IMR-90 (cell line): ENCODE results near the gene RFX2.

Source experiments
- BHLHE40 ChIP-seq: fragments of 150-350 bp; IDR thresholded peaks from 2 replicates; pipeline ENCODE4 v1.6.1; 2016; ENCODE audit warnings: mild to moderate bottlenecking, low read depth, low read length
- CEBPB ChIP-seq: IDR thresholded peaks from 2 replicates; pipeline ENCODE4 v1.6.1; 2012; ENCODE audit warnings: low read depth, low read length, improper control_type of control experiment
- FOS ChIP-seq: fragments of 150-350 bp; IDR thresholded peaks from 2 replicates; pipeline ENCODE4 v1.6.1; 2016; ENCODE audit warnings: low read depth, low read length
- MAZ ChIP-seq: IDR thresholded peaks from 2 replicates; pipeline ENCODE4 v1.6.1; 2012; ENCODE audit warnings: low read depth, mild to moderate bottlenecking, low read length, improper control_type of control experiment, moderate library complexity, borderline replicate concordance
- MXI1 ChIP-seq: IDR thresholded peaks from 2 replicates; pipeline ENCODE4 v1.6.1; 2012; ENCODE audit warnings: low read depth, mild to moderate bottlenecking, low read length, moderate library complexity, borderline replicate concordance
- POLR2A ChIP-seq: IDR thresholded peaks from 2 replicates; pipeline ENCODE4 v1.6.1; 2012; ENCODE audit warnings: mild to moderate bottlenecking, low read depth, low read length
- RAD21 ChIP-seq: IDR thresholded peaks from 2 replicates; pipeline ENCODE4 v1.6.1; 2012; ENCODE audit warnings: low read length, improper control_type of control experiment
- RFX5 ChIP-seq: IDR thresholded peaks from 2 replicates; pipeline ENCODE4 v1.8.0; 2012; ENCODE audit warnings: low read depth, mild to moderate bottlenecking, low read length, moderate library complexity
- SMC3 ChIP-seq: fragments of 150-350 bp; IDR thresholded peaks from 2 replicates; pipeline ENCODE4 v1.6.1; 2016; ENCODE audit warnings: low read depth, mild to moderate bottlenecking, antibody characterized with exemption, low read length, moderate library complexity
- TF ChIP-seq, protein P1 (sequence below): conservative IDR thresholded peaks from 2 replicates; pipeline ENCODE4 v1.5.1; 2012; ENCODE audit warnings: mild to moderate bottlenecking, low read depth, low read length, improper control_type of control experiment
- TF ChIP-seq, protein P2 (sequence below): fragments of 150-350 bp; IDR thresholded peaks from 2 replicates; pipeline ENCODE4 v1.6.1; 2017; ENCODE audit warnings: mild to moderate bottlenecking, antibody characterized with exemption, low read length, low read depth

DNA sequence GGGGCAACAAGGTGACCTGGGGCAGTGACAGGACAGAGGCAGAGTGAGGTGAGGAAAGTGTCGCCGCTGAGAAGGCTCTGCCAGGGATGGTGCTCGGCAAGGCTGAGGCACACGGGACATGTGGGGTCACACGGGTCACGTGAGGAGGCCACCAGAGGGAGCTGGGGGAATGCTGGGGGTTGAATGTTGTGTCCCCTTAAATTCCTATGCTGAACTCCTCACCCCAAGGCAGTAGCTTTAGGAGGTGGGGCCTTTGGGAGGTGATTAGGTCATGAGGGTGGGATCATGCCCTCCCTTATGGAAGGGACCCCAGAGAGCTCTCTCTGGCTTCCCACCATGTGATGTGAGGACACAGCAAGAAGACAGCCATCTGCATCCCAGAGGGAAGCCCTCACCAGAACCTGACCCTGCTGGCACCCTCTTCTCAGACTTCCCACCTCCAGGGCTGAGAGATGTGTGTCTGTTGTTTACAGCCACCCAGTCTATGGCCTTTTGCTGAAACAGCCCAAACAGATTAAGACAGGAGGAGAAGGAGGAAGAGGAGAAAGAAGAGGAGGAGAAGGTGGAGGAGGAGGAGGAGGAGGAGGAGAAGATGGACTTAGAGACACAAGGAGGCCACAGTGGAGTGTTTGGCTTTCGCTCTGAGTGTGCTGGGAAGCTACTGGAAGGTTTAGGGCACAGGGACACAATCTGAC, 35.4 kb downstream of the RFX2 start:
- TF ChIP-seq, protein P1, sequence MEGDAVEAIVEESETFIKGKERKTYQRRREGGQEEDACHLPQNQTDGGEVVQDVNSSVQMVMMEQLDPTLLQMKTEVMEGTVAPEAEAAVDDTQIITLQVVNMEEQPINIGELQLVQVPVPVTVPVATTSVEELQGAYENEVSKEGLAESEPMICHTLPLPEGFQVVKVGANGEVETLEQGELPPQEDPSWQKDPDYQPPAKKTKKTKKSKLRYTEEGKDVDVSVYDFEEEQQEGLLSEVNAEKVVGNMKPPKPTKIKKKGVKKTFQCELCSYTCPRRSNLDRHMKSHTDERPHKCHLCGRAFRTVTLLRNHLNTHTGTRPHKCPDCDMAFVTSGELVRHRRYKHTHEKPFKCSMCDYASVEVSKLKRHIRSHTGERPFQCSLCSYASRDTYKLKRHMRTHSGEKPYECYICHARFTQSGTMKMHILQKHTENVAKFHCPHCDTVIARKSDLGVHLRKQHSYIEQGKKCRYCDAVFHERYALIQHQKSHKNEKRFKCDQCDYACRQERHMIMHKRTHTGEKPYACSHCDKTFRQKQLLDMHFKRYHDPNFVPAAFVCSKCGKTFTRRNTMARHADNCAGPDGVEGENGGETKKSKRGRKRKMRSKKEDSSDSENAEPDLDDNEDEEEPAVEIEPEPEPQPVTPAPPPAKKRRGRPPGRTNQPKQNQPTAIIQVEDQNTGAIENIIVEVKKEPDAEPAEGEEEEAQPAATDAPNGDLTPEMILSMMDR: no peak
- TF ChIP-seq FOS (no peak), RFX5 (no peak), POLR2A (no peak), RAD21 (no peak), SMC3 (no peak), MAZ (no peak), MXI1 (no peak), CEBPB (no peak), BHLHE40 (no peak)
- TF ChIP-seq, protein P2, sequence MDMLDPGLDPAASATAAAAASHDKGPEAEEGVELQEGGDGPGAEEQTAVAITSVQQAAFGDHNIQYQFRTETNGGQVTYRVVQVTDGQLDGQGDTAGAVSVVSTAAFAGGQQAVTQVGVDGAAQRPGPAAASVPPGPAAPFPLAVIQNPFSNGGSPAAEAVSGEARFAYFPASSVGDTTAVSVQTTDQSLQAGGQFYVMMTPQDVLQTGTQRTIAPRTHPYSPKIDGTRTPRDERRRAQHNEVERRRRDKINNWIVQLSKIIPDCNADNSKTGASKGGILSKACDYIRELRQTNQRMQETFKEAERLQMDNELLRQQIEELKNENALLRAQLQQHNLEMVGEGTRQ: no peak
